Measurements from ENCODE around the gene PLXNA2. TPM values are rescaled to one million over a fixed set of nuclear protein-coding genes. Genes with fewer than 3 reads are reported as not detected.

PLXNA2 gene
- total RNA-seq, 1 experiment from 2014 or later, result 0.89 TPM

DNA sequence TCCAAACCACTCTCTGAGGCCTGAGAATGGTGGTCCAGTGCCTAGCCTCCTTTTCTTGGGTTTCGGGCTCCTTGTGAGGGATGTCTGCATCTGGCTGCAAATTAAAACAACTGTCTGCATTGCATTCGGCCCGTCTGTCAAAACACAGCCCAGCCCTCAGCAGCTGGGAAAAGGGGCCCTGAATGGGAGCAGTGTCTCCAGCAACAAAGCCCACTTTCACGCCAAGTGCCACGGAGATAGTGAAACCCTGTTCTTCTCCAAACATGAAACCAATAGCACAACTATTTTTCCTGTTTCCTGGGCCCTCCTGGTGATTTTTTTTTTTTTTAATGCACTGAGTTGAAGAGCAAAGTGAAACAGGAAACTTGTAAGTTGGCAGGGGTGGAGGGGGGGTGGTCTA is 138.4 kb downstream of the PLXNA2 start:
- H3K9me3 ChIP-seq (ENCODE audit: control insufficient read depth in 1 of 2, insufficient read depth in 1 of 2, low read depth in 1 of 2, low read length in 2 of 2), result no peaks in the 10 kb centered on the region
- ChIA-PET POLR2A (no interaction called here), CTCF (no interaction called here), RAD21 (ENCODE audit: low non-redundant PET in 1 of 2, low total read pairs in 2 of 2, uncharacterized antibody in 2 of 2, unreplicated experiment in 2 of 2) (no interaction called here)
- intact Hi-C loops (cut with micrococcal nuclease), result no loop called here
- no peak overlapping the region for H3K4me2 ChIP-seq (ENCODE audit: low read length)
- no peak for TF ChIP-seq SRF (IDR thresholded peaks at IDR 0.05; ENCODE audit: low read depth)
- no peak for TF ChIP-seq FOSL1 (IDR thresholded peaks at IDR 0.05; ENCODE audit: low read depth)
- no peak for TF ChIP-seq EZH2phosphoT487 (IDR thresholded peaks at IDR 0.05; ENCODE audit: borderline replicate concordance)
- no peak for TF ChIP-seq CEBPB (IDR thresholded peaks at IDR 0.05; ENCODE audit: low read depth)
- TF ChIP-seq CBX3 (IDR thresholded peaks at IDR 0.05; ENCODE audit: low read depth), result no peak
- TF ChIP-seq ZFX (IDR thresholded peaks at IDR 0.05), result no peak
- TF ChIP-seq, protein P1, sequence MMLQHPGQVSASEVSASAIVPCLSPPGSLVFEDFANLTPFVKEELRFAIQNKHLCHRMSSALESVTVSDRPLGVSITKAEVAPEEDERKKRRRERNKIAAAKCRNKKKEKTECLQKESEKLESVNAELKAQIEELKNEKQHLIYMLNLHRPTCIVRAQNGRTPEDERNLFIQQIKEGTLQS (IDR thresholded peaks at IDR 0.05), result no peak
- TF ChIP-seq TCF7L2 (IDR thresholded peaks at IDR 0.05; ENCODE audit: borderline replicate concordance, extremely low read depth, insufficient read depth, insufficient read length), result no peak
- TF ChIP-seq SIN3A (IDR thresholded peaks at IDR 0.05; ENCODE audit: low read depth), result no peak
- TF ChIP-seq, protein P2, sequence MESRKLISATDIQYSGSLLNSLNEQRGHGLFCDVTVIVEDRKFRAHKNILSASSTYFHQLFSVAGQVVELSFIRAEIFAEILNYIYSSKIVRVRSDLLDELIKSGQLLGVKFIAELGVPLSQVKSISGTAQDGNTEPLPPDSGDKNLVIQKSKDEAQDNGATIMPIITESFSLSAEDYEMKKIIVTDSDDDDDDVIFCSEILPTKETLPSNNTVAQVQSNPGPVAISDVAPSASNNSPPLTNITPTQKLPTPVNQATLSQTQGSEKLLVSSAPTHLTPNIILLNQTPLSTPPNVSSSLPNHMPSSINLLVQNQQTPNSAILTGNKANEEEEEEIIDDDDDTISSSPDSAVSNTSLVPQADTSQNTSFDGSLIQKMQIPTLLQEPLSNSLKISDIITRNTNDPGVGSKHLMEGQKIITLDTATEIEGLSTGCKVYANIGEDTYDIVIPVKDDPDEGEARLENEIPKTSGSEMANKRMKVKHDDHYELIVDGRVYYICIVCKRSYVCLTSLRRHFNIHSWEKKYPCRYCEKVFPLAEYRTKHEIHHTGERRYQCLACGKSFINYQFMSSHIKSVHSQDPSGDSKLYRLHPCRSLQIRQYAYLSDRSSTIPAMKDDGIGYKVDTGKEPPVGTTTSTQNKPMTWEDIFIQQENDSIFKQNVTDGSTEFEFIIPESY (IDR thresholded peaks at IDR 0.05; ENCODE audit: extremely low read depth, insufficient replicate concordance, low read length), result no peak
- TF ChIP-seq, protein P3, sequence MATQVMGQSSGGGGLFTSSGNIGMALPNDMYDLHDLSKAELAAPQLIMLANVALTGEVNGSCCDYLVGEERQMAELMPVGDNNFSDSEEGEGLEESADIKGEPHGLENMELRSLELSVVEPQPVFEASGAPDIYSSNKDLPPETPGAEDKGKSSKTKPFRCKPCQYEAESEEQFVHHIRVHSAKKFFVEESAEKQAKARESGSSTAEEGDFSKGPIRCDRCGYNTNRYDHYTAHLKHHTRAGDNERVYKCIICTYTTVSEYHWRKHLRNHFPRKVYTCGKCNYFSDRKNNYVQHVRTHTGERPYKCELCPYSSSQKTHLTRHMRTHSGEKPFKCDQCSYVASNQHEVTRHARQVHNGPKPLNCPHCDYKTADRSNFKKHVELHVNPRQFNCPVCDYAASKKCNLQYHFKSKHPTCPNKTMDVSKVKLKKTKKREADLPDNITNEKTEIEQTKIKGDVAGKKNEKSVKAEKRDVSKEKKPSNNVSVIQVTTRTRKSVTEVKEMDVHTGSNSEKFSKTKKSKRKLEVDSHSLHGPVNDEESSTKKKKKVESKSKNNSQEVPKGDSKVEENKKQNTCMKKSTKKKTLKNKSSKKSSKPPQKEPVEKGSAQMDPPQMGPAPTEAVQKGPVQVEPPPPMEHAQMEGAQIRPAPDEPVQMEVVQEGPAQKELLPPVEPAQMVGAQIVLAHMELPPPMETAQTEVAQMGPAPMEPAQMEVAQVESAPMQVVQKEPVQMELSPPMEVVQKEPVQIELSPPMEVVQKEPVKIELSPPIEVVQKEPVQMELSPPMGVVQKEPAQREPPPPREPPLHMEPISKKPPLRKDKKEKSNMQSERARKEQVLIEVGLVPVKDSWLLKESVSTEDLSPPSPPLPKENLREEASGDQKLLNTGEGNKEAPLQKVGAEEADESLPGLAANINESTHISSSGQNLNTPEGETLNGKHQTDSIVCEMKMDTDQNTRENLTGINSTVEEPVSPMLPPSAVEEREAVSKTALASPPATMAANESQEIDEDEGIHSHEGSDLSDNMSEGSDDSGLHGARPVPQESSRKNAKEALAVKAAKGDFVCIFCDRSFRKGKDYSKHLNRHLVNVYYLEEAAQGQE (IDR thresholded peaks at IDR 0.05; ENCODE audit: low read depth), result no peak
- TF ChIP-seq EGR1 (IDR thresholded peaks at IDR 0.05; ENCODE audit: low read depth), result no peak
- no peak for TF ChIP-seq ELF1 (IDR thresholded peaks at IDR 0.05; ENCODE audit: borderline replicate concordance, low read depth)
- no peak for TF ChIP-seq POLR2A (IDR thresholded peaks at IDR 0.05; ENCODE audit: borderline replicate concordance, extremely low read depth, insufficient read depth, insufficient read length)
- TF ChIP-seq YY1 (IDR thresholded peaks at IDR 0.05; ENCODE audit: extremely low read depth, insufficient replicate concordance, low read depth, low read length), result no peak
- TF ChIP-seq JUND (IDR thresholded peaks at IDR 0.05), result no peak
- no peak for TF ChIP-seq ZNF274 (IDR thresholded peaks at IDR 0.05; ENCODE audit: low read depth, low read length)
- ATAC-seq (no peak), DNase-seq (ENCODE audit: low read depth, low spot score) (no peak)
- H3K27me3 ChIP-seq (ENCODE audit: insufficient read depth, low read length), result peaks cover 29% of the 10 kb centered on the region; the same call in 1 of the 2 replicates
- peaks cover 0 to 11% of the 10 kb centered on the region in 2 experiments; a peak in 2 of 4 replicates for H3K4me1 ChIP-seq (ENCODE audit: control insufficient read depth in 1 of 2, insufficient read depth in 2 of 2, low read length in 2 of 2)
- H3K79me2 ChIP-seq (ENCODE audit: insufficient read depth, low read length), result no peaks in the 10 kb centered on the region
- no peak overlapping the region for H3K4me3 ChIP-seq (replicated peaks in 1 of 2; ENCODE audit: low read depth in 1 of 2, low read length in 2 of 2)
- no peaks in the 10 kb centered on the region for H4K20me1 ChIP-seq (ENCODE audit: insufficient read depth)
- no peaks in the 10 kb centered on the region for H3K36me3 ChIP-seq (ENCODE audit: control insufficient read depth in 1 of 2, insufficient read depth in 2 of 2, low read length in 2 of 2)
- H2AFZ ChIP-seq (ENCODE audit: low read depth, low read length, poor library complexity, severe bottlenecking), result no peak overlapping the region
- H3K9me2 ChIP-seq (ENCODE audit: insufficient read depth), result no peaks in the 10 kb centered on the region
- H3K27ac ChIP-seq (ENCODE audit: low read depth, low read length), result no peak overlapping the region
- H3K9ac ChIP-seq (ENCODE audit: low read length), result no peak overlapping the region
- no TSS peak for BruUV-seq (replicated peaks)

Measured in HCT116 (cell line).